GM19463 (cell line): Measurements from ENCODE around the gene SFMBT1.
"Not testable (repeated sequence)": the region's sequence is repeated elsewhere in the genome, so short reads cannot be mapped to it uniquely, and the experiment has no call there.

Experiments used
- ATAC-seq: cut with Tn5 transposase; IDR thresholded peaks from one replicate; pipeline ENCODE4 v1.9.1; 2021; ENCODE audit warnings: mild to moderate bottlenecking, moderate library complexity; ENCODE audit not compliant: unreplicated experiment

Gene SFMBT1

GRCh38 chr3:53038679-53039375 is 7.0 kb downstream of the SFMBT1 start:
- no peak for ATAC-seq

GRCh38 chr3:53035825-53036619 is 9.9 kb downstream of the SFMBT1 start:
- ATAC-seq = no peak

GRCh38 chr3:53035018-53035417 is 10.9 kb downstream of the SFMBT1 start:
- ATAC-seq = not testable (repeated sequence)

GRCh38 chr3:53034411-53034810 is 11.5 kb downstream of the SFMBT1 start:
- not testable (repeated sequence) for ATAC-seq

- ATAC-seq = no peak
Observed at GRCh38 chr3:53032609-53033008, 13.3 kb downstream of the SFMBT1 start.

GRCh38 chr3:53030619-53031449 is 15.0 kb downstream of the SFMBT1 start:
- no peak for ATAC-seq

- ATAC-seq = no peak
Observed at GRCh38 chr3:53028641-53029040, 17.2 kb downstream of the SFMBT1 start.

GRCh38 chr3:53027254-53027844 is 18.5 kb downstream of the SFMBT1 start:
- no peak for ATAC-seq

- no peak for ATAC-seq
Observed at GRCh38 chr3:53026382-53027162, 19.3 kb downstream of the SFMBT1 start.

GRCh38 chr3:53024315-53024714 is 21.6 kb downstream of the SFMBT1 start:
- no peak for ATAC-seq

GRCh38 chr3:53023072-53023823 is 22.6 kb downstream of the SFMBT1 start:
- ATAC-seq = no peak

- no peak for ATAC-seq
Observed at GRCh38 chr3:53022647-53023046, 23.2 kb downstream of the SFMBT1 start.

- no peak for ATAC-seq
Observed at GRCh38 chr3:53016236-53016635, 29.6 kb downstream of the SFMBT1 start.

- ATAC-seq = no peak
Observed at GRCh38 chr3:53011324-53011723, 34.5 kb downstream of the SFMBT1 start.

- ATAC-seq = no peak
Observed at GRCh38 chr3:53009826-53010539, 35.9 kb downstream of the SFMBT1 start.

- no peak for ATAC-seq
Observed at GRCh38 chr3:53008932-53009331, 36.9 kb downstream of the SFMBT1 start.

GRCh38 chr3:53005854-53006513 is 39.9 kb downstream of the SFMBT1 start:
- no peak for ATAC-seq

GRCh38 chr3:53005338-53005737 is 40.5 kb downstream of the SFMBT1 start:
- no peak for ATAC-seq
